Endodermal cell (in vitro differentiated cells): ENCODE data around the gene LAMP1. TPM values are rescaled to one million over a fixed set of nuclear protein-coding genes. Genes with fewer than 3 reads are reported as not detected.

Source experiments
- DNase-seq: peaks from one replicate; pipeline ENCODE4 v3.0.0-alpha.2; 2017
- H3K27ac ChIP-seq: 2 replicates; pipeline ENCODE4 v1.5.1; 2013; ENCODE audit warnings: mild to moderate bottlenecking, low read depth, low read length, moderate library complexity
- H3K27me3 ChIP-seq: 2 replicates; pipeline ENCODE4 v1.6.1; 2013; ENCODE audit warnings: mild to moderate bottlenecking, low read length, moderate library complexity; ENCODE audit not compliant: insufficient read depth, control insufficient read depth, poor library complexity, severe bottlenecking
- H3K36me3 ChIP-seq: 2 replicates; pipeline ENCODE4 v1.7.0; 2013; ENCODE audit warnings: mild to moderate bottlenecking, low read length, moderate library complexity; ENCODE audit not compliant: control insufficient read depth, insufficient read depth
- H3K4me1 ChIP-seq: one replicate; pipeline ENCODE4 v1.7.0; 2013; ENCODE audit warnings: low read length; ENCODE audit not compliant: control insufficient read depth, insufficient read depth
- H3K4me3 ChIP-seq: 2 replicates; pipeline ENCODE4 v1.5.1; 2013; ENCODE audit warnings: mild to moderate bottlenecking, low read length, moderate library complexity
- H3K9ac ChIP-seq: 2 replicates; pipeline ENCODE4 v1.6.1; 2013; ENCODE audit warnings: mild to moderate bottlenecking, low read length, moderate library complexity; ENCODE audit not compliant: poor library complexity, severe bottlenecking; ENCODE audit errors: extremely low read depth
- H3K9me3 ChIP-seq: 2 replicates; pipeline ENCODE4 v1.6.1; 2013; ENCODE audit warnings: mild to moderate bottlenecking, low read length, moderate library complexity; ENCODE audit not compliant: control insufficient read depth
- H3K27ac Mint-ChIP-seq: 2 replicates; pipeline ENCODE4 v1.8.0; 2020; ENCODE audit warnings: mixed read lengths
- H3K27me3 Mint-ChIP-seq: 2 replicates; pipeline ENCODE4 v1.8.0; 2021; ENCODE audit warnings: mild to moderate bottlenecking, mixed read lengths; ENCODE audit not compliant: insufficient read depth
- H3K36me3 Mint-ChIP-seq: 2 replicates; pipeline ENCODE4 v1.8.0; 2020; ENCODE audit warnings: low read depth, mixed read lengths
- H3K4me1 Mint-ChIP-seq: 2 replicates; pipeline ENCODE4 v1.8.0; 2020; ENCODE audit warnings: mixed read lengths
- H3K4me3 Mint-ChIP-seq: 2 replicates; pipeline ENCODE4 v1.8.0; 2020; ENCODE audit warnings: mild to moderate bottlenecking, moderate library complexity, mixed read lengths
- H3K9me3 Mint-ChIP-seq: 2 replicates; pipeline ENCODE4 v1.8.0; 2020; ENCODE audit warnings: mild to moderate bottlenecking, mixed read lengths
- CTCF ChIP-seq: fragments of 200-600 bp; sonication (generic); conservative IDR thresholded peaks from 2 replicates; pipeline ENCODE4 v1.5.0; 2021; ENCODE audit warnings: antibody characterized with exemption, mild to moderate bottlenecking
- WGBS, 2 experiments: methylation state at CpG; one replicate each; pipeline versions ENCODE4 v1.1.5 to v1.1.7; 2013; ENCODE audit warnings: missing lambda C conversion rate in 2 of 2, mixed read lengths in 1 of 2; ENCODE audit not compliant: insufficient coverage in 1 of 2, insufficient read length in 1 of 2; 5-methylcytosine and 5-hydroxymethylcytosine counted together
- total RNA-seq, 2 donors: library from RNA; stranded (reverse); fragmentation: NEBNext Ultra II Directional in 1 of 2; extraction: Animal tissue kit (Norgen Biotek cat#: 25700) in 1 of 2; gene quantifications; 2 replicates in 1 of 2; 3 replicates in 1 of 2; pipeline ENCODE4 v1.2.1, GENCODE V29; 2021

LAMP1 gene
- total RNA-seq, 2 donors from 2014 or later = 153 to 160 TPM

- Histone ChIP-seq H3K27me3 (peaks cover 26% of the 10 kb centered on the region), H3K36me3 (no peaks in the 10 kb centered on the region), H3K9me3 (no peaks in the 10 kb centered on the region), H3K4me1 (no peaks in the 10 kb centered on the region), H3K27ac (no peak overlapping the region), H3K9ac (no peak overlapping the region), H3K4me3 (no peak overlapping the region)
- Mint-ChIP-seq H3K27me3 (peaks cover 42% of the 10 kb centered on the region), H3K36me3 (peaks cover under 1% of the 10 kb centered on the region), H3K9me3 (peaks cover 5% of the 10 kb centered on the region), H3K4me1 (peaks cover 20% of the 10 kb centered on the region), H3K27ac (no peak overlapping the region), H3K4me3 (no peak overlapping the region)
- no peak for TF ChIP-seq CTCF
- 84 to 94% methylated on average over 7 to 9 of the region's 9 CpGs for WGBS, 2 experiments
- no peak for DNase-seq
Measured at GRCh38 chr13:113293686-113294085, 3.4 kb upstream of the LAMP1 start.

- Mint-ChIP-seq H3K27ac (no peak overlapping the region), H3K36me3 (peaks cover 4% of the 10 kb centered on the region)
- TF ChIP-seq CTCF = no peak
Measured at GRCh38 chr13:113295776-113296175, 1.3 kb upstream of the LAMP1 start.

GRCh38 chr13:113297370-113298042 is 467 bp downstream of the LAMP1 start:
- Histone ChIP-seq H3K4me1 (no peaks in the 10 kb centered on the region), H3K4me3 (peak overlapping the region; percentile 89), H3K27ac (peak overlapping the region; percentile 49), H3K36me3 (peaks cover 5% of the 10 kb centered on the region), H3K9ac (peak overlapping the region; percentile 93), H3K9me3 (no peaks in the 10 kb centered on the region), H3K27me3 (no peaks in the 10 kb centered on the region)
- H3K27me3 Mint-ChIP-seq = peaks cover 10% of the 10 kb centered on the region
- no peak for TF ChIP-seq CTCF
- peak overlapping the region; percentile 92 for H3K4me3 Mint-ChIP-seq
- H3K27ac Mint-ChIP-seq = peak overlapping the region; percentile 97
- no peak for DNase-seq
- peaks cover 6% of the 10 kb centered on the region for H3K36me3 Mint-ChIP-seq
- peaks cover 12% of the 10 kb centered on the region for H3K4me1 Mint-ChIP-seq
- WGBS, 2 experiments = 0 to 1% methylated on average over 21 to 56 of the region's 58 CpGs
- H3K9me3 Mint-ChIP-seq = peaks cover 5% of the 10 kb centered on the region

More at GRCh38 chr13:113295776-113296175, 1.3 kb upstream of the LAMP1 start:
- H3K27ac ChIP-seq = no peak overlapping the region
- H3K4me3 ChIP-seq = no peak overlapping the region
- WGBS, 2 experiments = 96 to 97% methylated on average over 3 to 6 of the region's 6 CpGs
- H3K4me1 ChIP-seq = no peaks in the 10 kb centered on the region
- DNase-seq = no peak
- peaks cover 20% of the 10 kb centered on the region for H3K4me1 Mint-ChIP-seq
- H3K4me3 Mint-ChIP-seq = peak overlapping the region; percentile 92
- H3K9me3 ChIP-seq = no peaks in the 10 kb centered on the region
- no peak overlapping the region for H3K9ac ChIP-seq
- H3K36me3 ChIP-seq = peaks cover 4% of the 10 kb centered on the region
- peaks cover 5% of the 10 kb centered on the region for H3K27me3 ChIP-seq
- H3K27me3 Mint-ChIP-seq = peaks cover 21% of the 10 kb centered on the region
- H3K9me3 Mint-ChIP-seq = peaks cover 5% of the 10 kb centered on the region
